Measurements from ENCODE around the gene KIAA1671.

DNA sequence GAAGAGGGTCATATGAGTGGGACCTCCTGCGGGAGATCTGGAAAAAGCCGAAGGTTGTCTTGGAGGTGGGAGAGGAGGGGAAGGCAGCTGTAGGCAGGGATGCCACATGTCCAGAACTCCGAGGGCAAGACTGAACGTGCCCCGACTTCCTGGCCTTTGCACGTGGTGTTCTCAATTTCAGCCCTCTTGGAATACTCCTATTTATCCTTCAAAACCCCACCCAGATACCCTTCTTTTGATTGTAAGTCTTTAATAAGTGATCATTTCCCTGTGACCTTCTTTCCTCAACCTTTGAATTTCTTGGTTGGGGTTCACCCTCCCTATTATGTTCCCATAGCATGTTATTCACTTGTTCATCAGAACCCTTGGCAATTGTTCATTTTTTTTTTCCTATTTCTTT, 151.9 kb downstream of the KIAA1671 start:
- no peak for TF ChIP-seq EZH2phosphoT487 (conservative IDR thresholded peaks at IDR 0.05; ENCODE audit: low read length)
- TF ChIP-seq, protein P1, sequence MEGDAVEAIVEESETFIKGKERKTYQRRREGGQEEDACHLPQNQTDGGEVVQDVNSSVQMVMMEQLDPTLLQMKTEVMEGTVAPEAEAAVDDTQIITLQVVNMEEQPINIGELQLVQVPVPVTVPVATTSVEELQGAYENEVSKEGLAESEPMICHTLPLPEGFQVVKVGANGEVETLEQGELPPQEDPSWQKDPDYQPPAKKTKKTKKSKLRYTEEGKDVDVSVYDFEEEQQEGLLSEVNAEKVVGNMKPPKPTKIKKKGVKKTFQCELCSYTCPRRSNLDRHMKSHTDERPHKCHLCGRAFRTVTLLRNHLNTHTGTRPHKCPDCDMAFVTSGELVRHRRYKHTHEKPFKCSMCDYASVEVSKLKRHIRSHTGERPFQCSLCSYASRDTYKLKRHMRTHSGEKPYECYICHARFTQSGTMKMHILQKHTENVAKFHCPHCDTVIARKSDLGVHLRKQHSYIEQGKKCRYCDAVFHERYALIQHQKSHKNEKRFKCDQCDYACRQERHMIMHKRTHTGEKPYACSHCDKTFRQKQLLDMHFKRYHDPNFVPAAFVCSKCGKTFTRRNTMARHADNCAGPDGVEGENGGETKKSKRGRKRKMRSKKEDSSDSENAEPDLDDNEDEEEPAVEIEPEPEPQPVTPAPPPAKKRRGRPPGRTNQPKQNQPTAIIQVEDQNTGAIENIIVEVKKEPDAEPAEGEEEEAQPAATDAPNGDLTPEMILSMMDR (IDR thresholded peaks at IDR 0.05; ENCODE audit: insufficient read depth, low read length, poor library complexity, severe bottlenecking): no peak

All from SU-DHL-6 (cell line).